ENCODE results near the gene NDUFA6. TPM values are rescaled to one million over a fixed set of nuclear protein-coding genes. Genes with fewer than 3 reads are reported as not detected.

Gene NDUFA6
- total RNA-seq, 2 donors from 2014 or later, result 143 to 185 TPM

- Histone ChIP-seq H3K9me3 (no peaks in the 10 kb centered on the region), H3K4me3 (no peak overlapping the region), H3K27me3 (no peaks in the 10 kb centered on the region), H3K36me3 (peaks cover 6% of the 10 kb centered on the region), H3K27ac (peak overlapping the region; percentile 98), H3K4me1 (peaks cover 0 to 56% of the 10 kb centered on the region in 2 donors)
- no peak for DNase-seq (ENCODE audit: low spot score)
- no peak for TF ChIP-seq CTCF (IDR thresholded peaks at IDR 0.05)
Observed at GRCh38 chr22:42077486-42078125, 13.0 kb downstream of the NDUFA6 start.

GRCh38 chr22:42076764-42077485, 13.6 kb downstream of the NDUFA6 start:
- Histone ChIP-seq H3K9me3 (no peaks in the 10 kb centered on the region), H3K27ac (no peak overlapping the region), H3K36me3 (no peaks in the 10 kb centered on the region), H3K27me3 (no peaks in the 10 kb centered on the region), H3K4me1 (peaks cover 0 to 55% of the 10 kb centered on the region in 2 donors), H3K4me3 (no peak overlapping the region)
- no peak for TF ChIP-seq CTCF (IDR thresholded peaks at IDR 0.05)
- no peak for DNase-seq (ENCODE audit: low spot score)

GRCh38 chr22:42074846-42075676, 15.5 kb downstream of the NDUFA6 start:
- no peak for TF ChIP-seq CTCF (IDR thresholded peaks at IDR 0.05)

GRCh38 chr22:42074132-42074811, 16.3 kb downstream of the NDUFA6 start, which contains the start of gene PHETA2:
Gene PHETA2, plus strand, starts transcription at chr22:42074248. Its CDS starts 3,046 bp downstream, at chr22:42077294.
- no peaks in the 10 kb centered on the region for H3K36me3 ChIP-seq
- peak within 1 kb of the TSS; percentile 84 to 96 for H3K27ac ChIP-seq
- H3K4me1 ChIP-seq, result peaks cover 0 to 63% of the 10 kb centered on the region in 2 donors
- H3K4me3 ChIP-seq, result peak within 1 kb of the TSS; percentile 67 to 71
- DNase-seq (ENCODE audit: low spot score), result no peak
- H3K27me3 ChIP-seq, result no peaks in the 10 kb centered on the region
- no peaks in the 10 kb centered on the region for H3K9me3 ChIP-seq
- TF ChIP-seq CTCF (IDR thresholded peaks at IDR 0.05), result peak in 1 of 2 donors; percentile 48

More at GRCh38 chr22:42074846-42075676, 15.5 kb downstream of the NDUFA6 start:
- H3K4me3 ChIP-seq, result peak overlapping the region; percentile 67 to 71
- H3K36me3 ChIP-seq, result no peaks in the 10 kb centered on the region
- no peaks in the 10 kb centered on the region for H3K9me3 ChIP-seq
- peaks cover 0 to 56% of the 10 kb centered on the region in 2 donors for H3K4me1 ChIP-seq
- H3K27ac ChIP-seq, result peak overlapping the region; percentile 84 to 96
- no peaks in the 10 kb centered on the region for H3K27me3 ChIP-seq
- DNase-seq (ENCODE audit: low spot score), result no peak

- Histone ChIP-seq H3K27me3 (no peaks in the 10 kb centered on the region), H3K27ac (peak overlapping the region; percentile 84 to 96), H3K4me3 (peak overlapping the region; percentile 67 to 71), H3K36me3 (no peaks in the 10 kb centered on the region), H3K4me1 (peaks cover 0 to 57% of the 10 kb centered on the region in 2 donors), H3K9me3 (no peaks in the 10 kb centered on the region)
- no peak for TF ChIP-seq CTCF (IDR thresholded peaks at IDR 0.05)
- DNase-seq (ENCODE audit: low spot score), result no peak
Observed at GRCh38 chr22:42073621-42074041, 16.9 kb downstream of the NDUFA6 start.
